AG04450 (cell line): ENCODE data around the gene PTCH1. TPM values are rescaled to one million over a fixed set of nuclear protein-coding genes. Genes with fewer than 3 reads are reported as not detected.

ENCODE experiments used
- CTCF ChIA-PET: fragments of 300-600, 350-600 bp; formaldehyde crosslinking; extraction: SDS; loops from one replicate; lab custom pipeline; 2022; ENCODE audit warnings: antibody characterized with exemption, inconsistent platforms; lab: Charles Lee
- POLR2A ChIA-PET: fragments of 350-600 bp; formaldehyde crosslinking; extraction: SDS; loops from one replicate; lab custom pipeline; 2021; ENCODE audit warnings: antibody characterized with exemption, inconsistent platforms; lab: Yijun Ruan, JAX
- DNase-seq: peaks from one replicate; pipeline ENCODE4 v3.0.0-alpha.2; 2011; ENCODE audit warnings: low read depth, low spot score
- H3K27ac ChIP-seq: one replicate; pipeline ENCODE4 v1.5.1; 2012; ENCODE audit warnings: low read depth, low read length, control low read depth
- H3K27me3 ChIP-seq: one replicate; pipeline ENCODE4 v1.6.0; 2012; ENCODE audit warnings: low read length; ENCODE audit not compliant: control insufficient read depth, insufficient read depth
- H3K4me3 ChIP-seq: 2 replicates; pipeline ENCODE4 v1.5.1; 2011; ENCODE audit warnings: mild to moderate bottlenecking, low read depth, low read length, control low read depth
- H3K9me3 ChIP-seq: 2 replicates; pipeline ENCODE4 v1.5.1; 2012; ENCODE audit warnings: low read length; ENCODE audit not compliant: control insufficient read depth, insufficient read depth
- polyA plus RNA-seq: library from polyadenylated mRNA; depleted of rRNA; stranded (reverse); fragments of >200 nt; gene quantifications from 2 replicates; pipeline ENCODE4 v1.2.3, GENCODE V29; 2011
- TF ChIP-seq, protein P1 (sequence below): IDR thresholded peaks from 2 replicates; pipeline ENCODE4 v1.5.1; 2011; ENCODE audit warnings: low read depth, low read length, control low read depth, inconsistent platforms

PTCH1 gene
- polyA plus RNA-seq, 1 experiment: 7.3 TPM

DNA sequence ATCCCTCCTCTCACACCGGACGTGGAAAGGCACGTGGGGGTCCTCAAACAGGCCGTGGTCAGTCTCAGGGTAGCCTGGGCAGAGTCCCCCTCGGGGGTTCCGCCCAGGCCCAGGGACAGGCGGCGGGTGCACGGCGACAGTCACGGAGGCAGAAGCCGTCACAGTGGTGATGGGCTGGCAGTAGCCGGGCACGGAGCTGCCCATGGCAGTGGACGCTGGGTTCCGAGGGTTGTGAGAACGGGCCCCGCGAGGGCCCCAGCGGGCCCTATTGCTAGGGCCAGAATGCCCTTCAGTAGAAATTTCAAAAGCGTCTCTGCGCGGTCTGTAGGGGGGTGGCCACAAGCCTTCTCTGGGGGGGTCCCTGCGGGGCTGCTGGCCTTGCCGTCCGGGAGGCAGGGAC, 69.8 kb downstream of the PTCH1 start:
- ChIA-PET POLR2A (no interaction called here), CTCF (no interaction called here)
- DNase-seq: no peak

DNA sequence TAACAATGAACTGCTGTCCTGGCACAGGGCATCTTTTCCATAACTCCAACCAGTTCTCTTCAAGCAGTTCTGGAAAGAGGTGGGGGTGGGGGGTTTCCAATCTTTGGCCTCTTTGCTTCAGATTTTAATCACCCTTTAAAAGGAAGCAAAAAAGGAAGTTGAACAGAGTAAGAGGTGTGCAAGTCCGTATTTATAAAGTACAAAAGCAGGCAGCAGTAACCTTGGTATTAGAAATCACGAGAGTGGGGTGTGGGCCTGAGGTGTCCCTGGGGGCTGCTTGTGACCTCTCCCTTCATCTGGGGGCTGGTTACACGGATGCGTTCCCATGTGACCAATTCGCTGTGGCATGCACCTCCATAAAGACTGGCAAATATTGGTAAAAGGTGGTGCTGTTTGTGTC, 70.5 kb downstream of the PTCH1 start:
- ChIA-PET CTCF (no interaction called here), POLR2A (no interaction called here)
- H3K27ac ChIP-seq: no peak overlapping the region
- H3K27me3 ChIP-seq: no peaks in the 10 kb centered on the region
- no peaks in the 10 kb centered on the region; the same call in 1 of the 2 replicates for H3K9me3 ChIP-seq
- TF ChIP-seq, protein P1, sequence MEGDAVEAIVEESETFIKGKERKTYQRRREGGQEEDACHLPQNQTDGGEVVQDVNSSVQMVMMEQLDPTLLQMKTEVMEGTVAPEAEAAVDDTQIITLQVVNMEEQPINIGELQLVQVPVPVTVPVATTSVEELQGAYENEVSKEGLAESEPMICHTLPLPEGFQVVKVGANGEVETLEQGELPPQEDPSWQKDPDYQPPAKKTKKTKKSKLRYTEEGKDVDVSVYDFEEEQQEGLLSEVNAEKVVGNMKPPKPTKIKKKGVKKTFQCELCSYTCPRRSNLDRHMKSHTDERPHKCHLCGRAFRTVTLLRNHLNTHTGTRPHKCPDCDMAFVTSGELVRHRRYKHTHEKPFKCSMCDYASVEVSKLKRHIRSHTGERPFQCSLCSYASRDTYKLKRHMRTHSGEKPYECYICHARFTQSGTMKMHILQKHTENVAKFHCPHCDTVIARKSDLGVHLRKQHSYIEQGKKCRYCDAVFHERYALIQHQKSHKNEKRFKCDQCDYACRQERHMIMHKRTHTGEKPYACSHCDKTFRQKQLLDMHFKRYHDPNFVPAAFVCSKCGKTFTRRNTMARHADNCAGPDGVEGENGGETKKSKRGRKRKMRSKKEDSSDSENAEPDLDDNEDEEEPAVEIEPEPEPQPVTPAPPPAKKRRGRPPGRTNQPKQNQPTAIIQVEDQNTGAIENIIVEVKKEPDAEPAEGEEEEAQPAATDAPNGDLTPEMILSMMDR: no peak
- DNase-seq: no peak
- no peak overlapping the region for H3K4me3 ChIP-seq

More for the DNA sequence above, 69.8 kb downstream of the PTCH1 start:
- no peaks in the 10 kb centered on the region; the same call in 1 of the 2 replicates for H3K9me3 ChIP-seq
- TF ChIP-seq, protein P1: no peak
- no peak overlapping the region for H3K27ac ChIP-seq
- no peak overlapping the region for H3K4me3 ChIP-seq
- H3K27me3 ChIP-seq: no peaks in the 10 kb centered on the region

DNA sequence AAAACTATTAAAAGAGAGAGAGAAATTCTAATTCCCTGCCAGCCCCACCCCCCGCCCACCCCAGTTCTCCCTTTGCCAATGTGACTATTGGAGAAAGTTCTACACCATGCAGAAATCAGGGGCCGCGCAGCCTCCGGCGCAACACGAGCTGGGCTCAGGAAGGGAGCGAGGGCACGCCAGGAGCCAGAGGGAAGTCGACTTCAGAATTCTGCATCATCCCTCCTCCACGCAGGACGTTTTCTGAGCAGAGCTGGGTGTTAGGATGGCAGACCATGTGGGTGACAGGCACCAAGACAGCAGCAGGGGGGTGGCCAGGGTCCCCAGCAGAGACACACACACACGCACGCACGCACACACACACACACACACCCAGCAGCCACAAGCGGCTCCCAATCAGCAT, 72.6 kb downstream of the PTCH1 start:
- Histone ChIP-seq H3K27me3 (no peaks in the 10 kb centered on the region), H3K27ac (no peak overlapping the region), H3K9me3 (no peaks in the 10 kb centered on the region; the same call in 1 of the 2 replicates), H3K4me3 (no peak overlapping the region)
- TF ChIP-seq, protein P1: no peak
- DNase-seq: no peak
- CTCF ChIA-PET: no interaction called here
- POLR2A ChIA-PET: no interaction called here

DNA sequence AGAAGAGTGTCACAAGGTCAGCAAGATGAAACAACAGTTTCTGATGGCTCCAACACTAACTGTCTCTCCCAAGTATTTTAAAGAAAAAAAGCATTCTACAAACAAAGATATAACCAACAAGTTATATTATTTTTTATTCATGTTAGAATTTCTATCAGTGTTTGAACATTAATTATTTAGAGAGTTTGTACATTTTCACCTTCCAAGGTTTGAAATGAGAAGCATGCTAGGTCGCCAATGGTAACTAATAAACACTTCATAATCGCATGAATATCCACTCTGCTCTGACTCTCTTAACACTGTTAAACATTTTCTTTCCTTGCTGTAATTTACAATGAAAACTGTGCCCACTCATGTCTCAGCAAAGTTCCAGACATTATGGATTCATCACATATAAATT, 73.5 kb downstream of the PTCH1 start:
- POLR2A ChIA-PET: no interaction called here
- no peak overlapping the region for H3K4me3 ChIP-seq
- H3K9me3 ChIP-seq: no peaks in the 10 kb centered on the region; the same call in 1 of the 2 replicates
- no peak for DNase-seq
- TF ChIP-seq, protein P1: no peak
- CTCF ChIA-PET: no interaction called here
- H3K27ac ChIP-seq: no peak overlapping the region
- no peaks in the 10 kb centered on the region for H3K27me3 ChIP-seq

DNA sequence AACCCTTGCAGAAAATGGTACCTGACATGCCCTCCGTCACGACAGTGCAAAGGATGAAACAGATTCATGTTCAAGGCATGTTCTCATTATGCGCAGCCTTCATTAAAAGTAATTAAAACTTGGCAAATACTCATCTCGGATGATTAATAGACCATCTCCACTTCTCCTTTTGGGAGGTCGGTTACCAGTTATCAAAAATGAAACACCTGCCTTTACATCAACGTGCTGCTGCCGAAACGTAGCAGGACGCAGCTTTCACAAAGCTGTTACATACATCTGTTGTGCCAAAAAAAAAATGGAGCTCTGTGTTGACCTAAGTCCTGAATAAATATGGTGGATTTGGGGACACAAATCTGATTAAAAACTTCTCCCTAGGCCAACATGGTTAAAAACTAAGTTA, 75.7 kb downstream of the PTCH1 start:
- H3K9me3 ChIP-seq: no peaks in the 10 kb centered on the region
- CTCF ChIA-PET: no interaction called here
- H3K27ac ChIP-seq: no peak overlapping the region
- H3K27me3 ChIP-seq: no peaks in the 10 kb centered on the region
- no peak for DNase-seq
- no peak overlapping the region for H3K4me3 ChIP-seq
- POLR2A ChIA-PET: no interaction called here
- TF ChIP-seq, protein P1: no peak
